Lower lobe of right lung (tissue), 2 donors: ENCODE measurements around the gene E2F7. TPM values are rescaled to one million over a fixed set of nuclear protein-coding genes. Genes with fewer than 3 reads are reported as not detected.
"Not testable (repeated sequence)": the region's sequence is repeated elsewhere in the genome, so short reads cannot be mapped to it uniquely, and the experiment has no call there.

ENCODE experiments used
- ATAC-seq, 2 donors: fragments of 200-7000 bp; cut with Tn5 transposase; one replicate each; pipeline ENCODE4 v1.9.1; 2020 to 2022; ENCODE audit warnings: mild to moderate bottlenecking in 2 of 2, moderate library complexity in 2 of 2
- DNase-seq: peaks from one replicate; pipeline ENCODE4 v3.0.0-alpha.2; 2020
- H3K27ac ChIP-seq: fragments of 200-600 bp; one replicate; pipeline ENCODE4 v1.8.0; 2022
- H3K27me3 ChIP-seq: fragments of 200-600 bp; one replicate; pipeline ENCODE4 v1.8.0; 2022; ENCODE audit warnings: low read depth
- H3K36me3 ChIP-seq: fragments of 200-600 bp; one replicate; pipeline ENCODE4 v1.8.0; 2022; ENCODE audit warnings: mild to moderate bottlenecking
- H3K4me1 ChIP-seq: fragments of 200-600 bp; one replicate; pipeline ENCODE4 v1.8.0; 2022
- H3K4me3 ChIP-seq: fragments of 200-600 bp; one replicate; pipeline ENCODE4 v1.8.0; 2022; ENCODE audit warnings: mild to moderate bottlenecking
- H3K9me3 ChIP-seq: fragments of 200-600 bp; one replicate; pipeline ENCODE4 v1.8.0; 2022
- intact Hi-C: fragments of 100-400 bp; cut with DNase I; formaldehyde crosslinking; loops from one replicate; pipeline ENCODE4 v1.11.0; 2022
- total RNA-seq: library from RNA; stranded (reverse); fragmentation: NEBNext Ultra II Directional; extraction: Animal tissue kit (Norgen Biotek cat#: 25700); gene quantifications from one replicate; pipeline ENCODE4 v1.2.1, GENCODE V29; 2021
- TF ChIP-seq, protein P1 (sequence below): fragments of 200-600 bp; IDR thresholded peaks from one replicate; pipeline ENCODE4 v1.8.0; 2022; ENCODE audit warnings: antibody characterized with exemption, mild to moderate bottlenecking
- donor health status: DM: no; HTN: yes; CAD: no; lungs with severe emphysema.

The E2F7 gene
- total RNA-seq, 1 donor from 2014 or later = 1.0 TPM

DNA sequence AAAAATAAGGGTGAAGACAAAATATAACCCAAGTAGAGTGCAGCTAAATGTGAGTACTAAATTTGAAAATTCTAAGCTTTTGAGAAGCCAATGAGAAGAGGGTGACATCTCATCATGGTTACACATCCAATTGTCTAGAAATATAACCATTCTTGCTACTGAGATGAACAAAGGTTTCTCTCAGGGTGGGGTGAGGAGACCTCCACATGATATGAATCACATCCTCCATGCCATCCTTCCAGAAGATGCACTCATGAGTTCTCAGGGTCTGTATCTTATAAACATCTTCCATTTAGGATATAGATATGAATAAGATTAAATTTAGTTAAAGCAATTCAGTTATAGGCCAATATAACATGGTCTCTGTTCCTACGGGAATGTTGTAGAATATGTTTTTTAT is 38.9 kb upstream of the E2F7 start:
- TF ChIP-seq, protein P1, sequence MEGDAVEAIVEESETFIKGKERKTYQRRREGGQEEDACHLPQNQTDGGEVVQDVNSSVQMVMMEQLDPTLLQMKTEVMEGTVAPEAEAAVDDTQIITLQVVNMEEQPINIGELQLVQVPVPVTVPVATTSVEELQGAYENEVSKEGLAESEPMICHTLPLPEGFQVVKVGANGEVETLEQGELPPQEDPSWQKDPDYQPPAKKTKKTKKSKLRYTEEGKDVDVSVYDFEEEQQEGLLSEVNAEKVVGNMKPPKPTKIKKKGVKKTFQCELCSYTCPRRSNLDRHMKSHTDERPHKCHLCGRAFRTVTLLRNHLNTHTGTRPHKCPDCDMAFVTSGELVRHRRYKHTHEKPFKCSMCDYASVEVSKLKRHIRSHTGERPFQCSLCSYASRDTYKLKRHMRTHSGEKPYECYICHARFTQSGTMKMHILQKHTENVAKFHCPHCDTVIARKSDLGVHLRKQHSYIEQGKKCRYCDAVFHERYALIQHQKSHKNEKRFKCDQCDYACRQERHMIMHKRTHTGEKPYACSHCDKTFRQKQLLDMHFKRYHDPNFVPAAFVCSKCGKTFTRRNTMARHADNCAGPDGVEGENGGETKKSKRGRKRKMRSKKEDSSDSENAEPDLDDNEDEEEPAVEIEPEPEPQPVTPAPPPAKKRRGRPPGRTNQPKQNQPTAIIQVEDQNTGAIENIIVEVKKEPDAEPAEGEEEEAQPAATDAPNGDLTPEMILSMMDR = no peak
- H3K27me3 ChIP-seq = no peaks in the 10 kb centered on the region
- no peaks in the 10 kb centered on the region for H3K4me1 ChIP-seq
- no peaks in the 10 kb centered on the region for H3K9me3 ChIP-seq
- no peak overlapping the region for H3K4me3 ChIP-seq
- DNase-seq = no peak
- no peaks in the 10 kb centered on the region for H3K36me3 ChIP-seq
- no peak for ATAC-seq
- no peak overlapping the region for H3K27ac ChIP-seq
- intact Hi-C loops = no loop called here

DNA sequence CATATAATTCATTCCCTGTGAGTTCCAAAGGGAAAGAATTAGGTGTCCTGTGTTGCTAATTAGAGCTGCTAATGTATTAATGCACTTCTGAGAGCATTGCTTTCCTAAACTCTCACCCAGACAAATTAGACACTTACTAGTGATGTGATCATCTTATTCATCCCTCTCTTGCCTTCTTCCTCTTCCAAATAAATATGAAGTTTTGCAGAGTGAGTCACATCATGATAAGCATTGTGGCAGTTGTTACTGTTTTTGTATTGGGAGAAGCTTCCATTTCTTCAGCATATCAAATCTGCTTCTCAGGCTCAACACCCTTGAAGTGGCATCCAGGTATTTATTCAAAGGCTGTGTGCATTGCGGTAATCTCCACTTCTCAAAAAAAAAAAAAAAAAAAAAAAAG is 37.3 kb upstream of the E2F7 start:
- TF ChIP-seq, protein P1 = no peak
- H3K27ac ChIP-seq = no peak overlapping the region
- intact Hi-C loops = no loop called here
- no peaks in the 10 kb centered on the region for H3K27me3 ChIP-seq
- no peaks in the 10 kb centered on the region for H3K9me3 ChIP-seq
- no peaks in the 10 kb centered on the region for H3K4me1 ChIP-seq
- no peaks in the 10 kb centered on the region for H3K36me3 ChIP-seq
- no peak for DNase-seq
- H3K4me3 ChIP-seq = no peak overlapping the region
- ATAC-seq = no peak

DNA sequence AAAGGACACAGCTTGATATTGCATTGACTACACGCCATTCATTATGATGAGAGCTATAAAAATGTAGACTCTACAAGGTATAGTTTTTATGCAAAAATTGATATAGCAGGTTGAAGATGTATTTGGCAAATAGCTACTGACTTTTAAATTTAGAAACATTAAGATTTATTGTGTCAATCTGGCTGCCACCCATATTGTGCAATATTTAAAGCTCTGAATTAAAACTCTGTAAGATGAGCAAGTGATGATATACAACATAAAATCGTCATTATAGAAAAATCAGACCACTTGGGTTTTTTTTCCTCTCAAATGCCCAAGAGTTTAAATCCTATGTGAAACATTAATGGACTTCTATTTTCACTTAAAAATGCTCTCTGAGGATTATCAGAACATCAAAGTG is 36.8 kb upstream of the E2F7 start:
- intact Hi-C loops = no loop called here
- Histone ChIP-seq H3K36me3 (no peaks in the 10 kb centered on the region), H3K4me3 (no peak overlapping the region), H3K27ac (no peak overlapping the region), H3K4me1 (no peaks in the 10 kb centered on the region), H3K9me3 (no peaks in the 10 kb centered on the region), H3K27me3 (no peaks in the 10 kb centered on the region)
- no peak for DNase-seq
- TF ChIP-seq, protein P1 = no peak
- ATAC-seq = no peak

DNA sequence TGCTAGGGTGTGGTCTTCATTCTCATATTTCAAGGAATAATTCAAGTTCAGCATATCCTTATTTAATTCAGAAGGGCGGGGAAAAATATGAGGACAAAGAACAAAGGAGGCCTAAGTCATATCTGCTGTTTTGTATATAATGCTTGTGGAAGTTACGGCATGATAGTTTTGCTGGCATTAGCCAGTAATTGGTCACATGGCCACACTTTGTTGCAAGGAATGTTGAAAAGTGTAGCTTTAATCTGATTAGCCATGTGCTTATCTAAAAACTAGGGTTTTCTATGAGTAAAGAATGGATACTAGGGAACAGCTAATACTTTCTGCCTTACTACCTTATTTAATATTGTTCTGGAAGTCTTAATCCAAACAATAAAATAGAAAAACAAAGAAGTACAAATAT is 34.4 kb upstream of the E2F7 start:
- Histone ChIP-seq H3K9me3 (no peaks in the 10 kb centered on the region), H3K36me3 (no peaks in the 10 kb centered on the region), H3K4me1 (no peaks in the 10 kb centered on the region), H3K27me3 (no peaks in the 10 kb centered on the region), H3K4me3 (no peak overlapping the region), H3K27ac (no peak overlapping the region)
- DNase-seq (no peak), ATAC-seq (no peak)
- TF ChIP-seq, protein P1 = no peak
- intact Hi-C loops = no loop called here

DNA sequence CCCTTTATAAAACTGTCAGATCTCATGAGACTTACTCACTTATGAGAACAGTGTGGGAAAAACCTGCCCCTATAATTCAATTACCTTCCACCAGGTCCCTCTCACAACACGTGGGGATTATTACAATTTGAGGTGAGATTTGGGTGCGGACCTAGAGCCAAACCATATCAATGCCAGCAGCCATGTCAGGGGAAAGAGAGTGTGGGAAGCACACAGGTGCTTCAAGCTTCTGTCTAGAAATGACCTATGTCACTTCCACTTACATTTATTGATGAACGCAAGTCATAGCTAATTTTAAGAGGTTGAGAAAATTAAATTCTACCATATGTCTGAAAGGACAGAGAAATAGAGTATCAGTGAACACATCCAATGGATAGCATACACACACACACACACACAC is 32.5 kb upstream of the E2F7 start:
- ATAC-seq (no peak), DNase-seq (no peak)
- Histone ChIP-seq H3K4me3 (no peak overlapping the region), H3K27ac (no peak overlapping the region), H3K9me3 (no peaks in the 10 kb centered on the region), H3K4me1 (no peaks in the 10 kb centered on the region), H3K27me3 (no peaks in the 10 kb centered on the region), H3K36me3 (no peaks in the 10 kb centered on the region)
- intact Hi-C loops = no loop called here
- TF ChIP-seq, protein P1 = no peak

DNA sequence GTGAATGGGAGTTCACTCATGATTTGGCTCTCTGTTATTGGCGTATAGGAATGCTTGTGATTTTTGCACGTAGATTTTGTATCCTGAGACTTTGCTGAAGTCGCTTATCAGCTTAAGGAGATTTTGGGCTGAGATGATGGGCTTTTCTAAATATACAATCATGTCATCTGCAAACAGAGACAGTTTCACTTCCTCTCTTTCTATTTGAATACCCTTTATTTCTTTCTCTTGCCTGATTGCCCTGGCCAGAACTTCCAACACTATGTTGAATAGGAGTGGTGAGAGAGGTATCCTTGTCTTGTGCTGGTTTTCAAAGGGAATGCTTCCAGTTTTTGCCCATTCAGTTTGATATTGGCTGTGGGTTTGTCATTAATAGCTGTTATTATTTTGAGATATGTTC is 26.9 kb upstream of the E2F7 start:
- H3K27me3 ChIP-seq, H3K4me1 ChIP-seq, H3K27ac ChIP-seq, DNase-seq, ATAC-seq, H3K4me3 ChIP-seq, H3K36me3 ChIP-seq, intact Hi-C loops, H3K9me3 ChIP-seq: not testable (repeated sequence)
